Left cardiac atrium (tissue), 4 donors: Measurements from ENCODE around the gene SCYGR3. TPM values are rescaled to one million over a fixed set of nuclear protein-coding genes. Genes with fewer than 3 reads are reported as not detected.

ENCODE experiments used
- ATAC-seq, 2 donors: fragments of 200-7000 bp; cut with Tn5 transposase; one replicate each; pipeline ENCODE4 v1.9.1; 2020; ENCODE audit warnings: mild to moderate bottlenecking in 2 of 2, moderate library complexity in 2 of 2
- DNase-seq: peaks from one replicate; pipeline ENCODE4 v3.0.0-alpha.2; 2020
- intact Hi-C, 2 donors: fragments of 100-400 bp; cut with DNase I; formaldehyde crosslinking; loops; one replicate each; pipeline versions ENCODE4 v1.14.1 to v1.15.1; 2022 to 2023
- total RNA-seq, 2 donors: library from RNA; stranded (reverse); fragmentation: NEBNext Ultra II Directional; extraction: Animal tissue kit (Norgen Biotek cat#: 25700); gene quantifications; one replicate each; pipeline ENCODE4 v1.2.1, GENCODE V29; 2021
- donor health status: DM: no; HTN: yes; CAD: no.
- donor health status: DM: no; HTN: yes; CAD: no; lungs with severe emphysema.
- donor health status: DM: yes; HTN: yes; CAD: no.
- donor health status: Dilated cardiomyopathy.

SCYGR3 gene
- total RNA-seq, 2 donors from 2014 or later, result not detected

DNA sequence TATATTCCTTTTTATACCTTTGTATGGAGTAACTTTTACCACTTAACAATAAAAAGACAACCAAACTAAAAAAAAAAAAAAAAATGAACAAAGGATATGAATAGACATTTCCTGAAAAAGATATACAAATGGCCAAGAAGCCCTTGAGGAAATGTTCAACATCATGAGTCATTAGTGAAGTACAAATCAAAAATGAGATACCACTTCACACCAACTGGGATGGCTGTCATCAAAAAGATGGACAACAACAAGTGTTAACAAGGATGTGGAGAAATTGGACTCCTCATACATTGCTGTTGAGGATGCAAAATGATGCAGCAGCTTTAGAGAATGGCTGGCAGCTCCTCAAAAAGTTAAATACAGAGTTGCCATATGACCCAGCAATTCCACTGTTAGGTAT, 38.5 kb downstream of the SCYGR3 start:
- no peak for ATAC-seq
- intact Hi-C loops, result no loop called here
- no peak for DNase-seq

DNA sequence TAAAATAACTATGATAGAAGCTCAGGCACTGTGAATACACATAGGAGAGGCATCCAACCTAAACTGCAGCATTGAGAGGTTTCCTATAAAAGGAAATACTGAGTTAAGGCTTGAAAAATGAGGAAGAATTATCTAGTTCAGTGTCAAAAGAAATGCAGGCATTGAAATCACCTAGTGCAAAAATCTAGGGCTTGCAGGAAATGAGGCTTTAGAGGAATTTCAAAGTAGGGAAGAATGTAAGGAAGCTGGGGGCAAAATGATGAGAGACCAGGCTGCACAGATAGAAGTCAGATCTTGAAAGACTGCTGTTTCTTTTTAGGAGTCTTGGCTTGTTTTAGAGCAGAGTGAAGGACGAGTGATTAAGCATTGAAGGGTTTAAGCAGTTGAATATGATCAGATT, 44.0 kb downstream of the SCYGR3 start:
- no peak for DNase-seq
- ATAC-seq, result no peak
- intact Hi-C loops, result no loop called here

GRCh38 chr2:227568852-227569169, 45.8 kb downstream of the SCYGR3 start:
- DNase-seq, result no peak
- intact Hi-C loops, result no loop called here
- ATAC-seq, result no peak

DNA sequence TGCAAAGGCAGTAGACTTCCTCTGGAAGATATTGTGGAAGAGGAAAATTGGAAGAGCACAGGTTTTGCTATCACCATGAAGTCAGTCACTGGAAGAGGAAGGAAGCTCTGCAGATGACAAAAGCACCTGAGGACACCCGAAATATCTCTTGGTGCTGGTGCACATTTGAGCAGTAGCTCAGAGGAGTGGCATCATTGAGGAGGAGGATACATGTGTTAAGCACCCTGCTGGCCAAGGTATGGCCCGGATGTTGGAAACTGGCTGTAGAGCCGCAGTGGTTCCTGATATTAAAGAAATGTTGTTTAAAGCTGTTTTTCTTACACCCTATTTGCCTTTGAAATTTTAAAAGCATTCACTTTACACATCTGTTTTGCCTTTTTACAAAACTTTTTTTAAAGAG, 48.6 kb downstream of the SCYGR3 start:
- DNase-seq (no peak), ATAC-seq (no peak)
- intact Hi-C loops, result no loop called here

- intact Hi-C loops, result no loop called here
- no peak for ATAC-seq
- no peak for DNase-seq
These were observed 49.6 kb downstream of the SCYGR3 start for GRCh38 chr2:227565080-227565479.

Other genes starting within 250 kb of the SCYGR3 start
- not detected for gene TM4SF20, start 235.5 kb downstream of the SCYGR3 start, total RNA-seq
- not detected for gene SCYGR1, start 226.9 kb downstream of the SCYGR3 start, total RNA-seq
- gene AGFG1, start 142.7 kb downstream of the SCYGR3 start, total RNA-seq, result 10 to 100 TPM; 61.4 to 78.2 TPM
- not detected for gene SCYGR2, start 15.9 kb downstream of the SCYGR3 start, total RNA-seq
- not detected for gene SCYGR4, start 2.7 kb upstream of the SCYGR3 start, total RNA-seq
- gene SCYGR5, start 52.0 kb upstream of the SCYGR3 start, total RNA-seq, result not detected
- 10 to 100 TPM; 14.2 to 40.4 TPM for gene SLC19A3, start 103.2 kb upstream of the SCYGR3 start, total RNA-seq
- gene SCYGR6, start 109.9 kb upstream of the SCYGR3 start, total RNA-seq, result not detected
- gene SCYGR7, start 113.5 kb upstream of the SCYGR3 start, total RNA-seq, result not detected
- not detected for gene SCYGR8, start 131.1 kb upstream of the SCYGR3 start, total RNA-seq
- not detected for gene CCL20, start 199.0 kb upstream of the SCYGR3 start, total RNA-seq